HG03159 (cell line): ENCODE data around the gene PAK5.

Source experiments
- ATAC-seq: cut with Tn5 transposase; IDR thresholded peaks from one replicate; pipeline ENCODE4 v1.9.1; 2021; ENCODE audit warnings: mild to moderate bottlenecking, moderate library complexity; ENCODE audit not compliant: unreplicated experiment

PAK5 gene

GRCh38 chr20:9792674-9793073 is 46.2 kb downstream of the PAK5 start:
- ATAC-seq, result no peak

- no peak for ATAC-seq
Observed at GRCh38 chr20:9789131-9789530, 49.7 kb downstream of the PAK5 start.

DNA sequence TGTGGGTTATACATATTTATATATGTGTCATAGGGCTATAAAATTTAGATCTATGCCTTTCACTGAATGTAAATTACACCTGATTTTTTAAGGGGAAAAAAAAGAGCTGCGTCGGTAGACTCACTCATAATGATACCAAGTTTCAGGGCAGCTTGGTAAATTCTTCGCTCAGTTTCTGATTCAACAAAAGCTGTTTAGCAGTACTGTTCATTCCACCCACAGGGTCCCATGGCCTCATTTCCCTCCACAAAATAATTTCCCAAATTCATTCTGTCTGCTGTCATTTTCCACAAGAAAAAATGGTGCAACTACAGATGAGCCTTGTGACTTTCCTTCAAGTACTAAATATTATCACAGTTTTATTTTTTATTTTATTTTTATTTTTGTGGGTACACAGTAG is 63.7 kb downstream of the PAK5 start:
- ATAC-seq, result no peak

DNA sequence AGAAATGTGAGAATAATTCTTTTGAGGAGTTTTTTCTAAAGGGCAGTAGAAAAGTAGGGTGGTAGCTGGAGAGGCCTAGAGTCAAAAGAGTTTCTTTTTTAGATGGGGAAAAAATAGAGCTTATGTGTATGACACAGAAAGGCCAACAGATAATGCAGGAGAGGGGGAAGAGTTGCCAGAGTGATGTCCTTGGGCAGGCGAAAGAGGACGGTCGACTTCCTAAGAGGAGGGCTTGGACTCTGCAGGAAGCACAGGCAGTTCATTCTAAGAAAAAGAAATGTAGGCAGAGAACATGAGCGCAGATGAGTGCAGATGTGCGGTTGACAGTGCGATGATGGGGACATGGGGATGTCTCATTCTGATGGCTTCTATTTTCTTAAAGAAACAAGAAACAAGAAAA is 68.9 kb downstream of the PAK5 start:
- no peak for ATAC-seq

DNA sequence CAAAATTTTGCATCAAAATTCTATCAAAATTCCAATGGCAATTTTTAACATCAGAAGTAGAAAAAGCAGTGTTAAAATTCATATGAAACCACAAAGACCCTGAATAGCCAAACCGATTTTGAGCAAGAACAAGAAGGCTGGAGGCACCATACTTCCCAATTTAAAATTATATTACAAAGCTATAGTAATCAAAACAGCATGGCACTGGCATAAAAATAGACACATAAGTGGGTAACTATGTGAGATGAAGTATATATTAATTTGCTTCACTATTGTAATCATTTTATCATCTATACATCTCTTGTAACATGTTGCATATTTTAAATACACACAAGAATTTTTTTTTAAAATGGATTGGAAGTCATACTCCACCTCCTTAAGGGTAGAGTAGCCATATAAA is 77.4 kb downstream of the PAK5 start:
- ATAC-seq, result no peak

- ATAC-seq, result no peak
Observed at GRCh38 chr20:9759392-9759791, 79.5 kb downstream of the PAK5 start.

- ATAC-seq, result no peak
Observed at GRCh38 chr20:9758752-9759151, 80.1 kb downstream of the PAK5 start.

DNA sequence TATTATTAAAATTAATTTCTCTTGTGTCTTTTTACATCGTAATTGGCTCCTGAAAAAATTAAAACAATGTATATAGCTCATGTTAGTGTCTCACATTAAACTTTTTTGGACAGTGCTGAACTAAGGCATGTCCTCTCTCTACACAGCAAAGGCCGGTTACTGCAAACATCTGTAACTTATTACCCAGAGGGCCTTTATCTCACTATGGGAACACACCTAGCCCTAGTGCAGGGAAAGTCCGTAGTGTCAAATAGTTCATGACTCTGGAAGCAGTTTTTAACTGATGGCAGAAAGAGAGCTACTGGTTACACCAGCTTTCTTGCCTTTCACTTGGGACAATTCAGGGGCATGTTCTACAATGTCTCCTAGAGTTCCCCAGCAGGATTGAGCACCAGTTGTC is 82.2 kb downstream of the PAK5 start:
- ATAC-seq, result no peak

DNA sequence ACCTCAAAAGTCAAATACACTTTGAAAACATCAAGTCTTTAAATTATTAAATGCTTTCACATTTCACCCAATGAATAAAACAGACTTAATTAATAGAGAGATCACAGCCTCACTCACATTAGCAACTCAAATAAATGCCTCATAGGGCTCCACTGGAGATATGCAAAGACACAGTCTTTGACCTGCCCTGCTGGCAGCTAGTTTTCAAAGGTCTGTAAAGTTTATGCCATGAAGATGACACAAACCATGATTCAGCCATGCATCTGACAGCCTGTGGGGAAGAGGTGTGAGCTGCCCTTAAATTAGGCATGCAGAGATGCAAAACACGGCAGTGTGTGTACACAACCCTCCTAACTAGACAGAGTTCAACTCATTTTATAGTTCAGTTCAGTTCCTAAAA is 83.6 kb downstream of the PAK5 start:
- ATAC-seq, result no peak

- no peak for ATAC-seq
Observed at GRCh38 chr20:9744551-9744950, 94.3 kb downstream of the PAK5 start.

- no peak for ATAC-seq
Observed at GRCh38 chr20:9743871-9744270, 95.0 kb downstream of the PAK5 start.

GRCh38 chr20:9742821-9743220 is 96.1 kb downstream of the PAK5 start:
- ATAC-seq, result no peak

DNA sequence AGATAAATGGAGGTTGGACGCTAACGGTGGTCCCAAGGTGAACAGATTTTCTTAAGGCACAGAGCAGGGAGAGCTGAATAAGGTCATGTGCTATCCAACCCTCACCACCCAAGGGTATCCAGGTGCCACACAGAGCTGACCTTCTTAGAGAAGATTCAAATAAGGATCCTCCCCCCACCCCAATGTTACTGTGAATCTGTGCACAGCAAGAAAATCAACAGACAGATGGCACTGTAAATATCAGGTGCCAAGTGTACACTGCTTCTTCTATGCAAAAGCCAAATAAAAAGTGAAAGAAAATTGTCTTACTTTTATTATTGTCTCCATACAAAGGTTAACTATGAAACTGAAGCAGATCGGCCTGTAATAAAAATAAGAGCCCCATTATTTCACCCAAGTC is 96.9 kb downstream of the PAK5 start:
- no peak for ATAC-seq

DNA sequence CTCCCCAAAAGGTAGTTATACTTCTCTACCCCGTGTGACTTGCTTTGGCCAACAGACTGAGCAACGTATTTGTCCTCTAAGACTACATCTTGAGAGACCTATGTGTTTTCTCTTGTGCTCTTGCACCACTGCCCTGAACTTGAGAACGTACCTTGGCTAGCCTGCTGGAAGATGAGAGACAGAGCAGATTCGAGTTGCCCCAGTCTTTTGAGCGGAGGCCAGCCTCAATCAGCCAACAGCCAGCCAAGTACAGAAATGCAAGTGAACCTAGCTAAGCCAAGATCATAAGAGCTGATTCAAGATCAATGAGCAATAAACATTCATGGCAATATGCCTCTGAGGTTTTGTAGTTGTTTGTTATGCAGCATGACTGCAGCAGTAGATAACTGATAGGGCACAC is 98.4 kb downstream of the PAK5 start:
- no peak for ATAC-seq

GRCh38 chr20:9739991-9740390 is 98.9 kb downstream of the PAK5 start:
- no peak for ATAC-seq

DNA sequence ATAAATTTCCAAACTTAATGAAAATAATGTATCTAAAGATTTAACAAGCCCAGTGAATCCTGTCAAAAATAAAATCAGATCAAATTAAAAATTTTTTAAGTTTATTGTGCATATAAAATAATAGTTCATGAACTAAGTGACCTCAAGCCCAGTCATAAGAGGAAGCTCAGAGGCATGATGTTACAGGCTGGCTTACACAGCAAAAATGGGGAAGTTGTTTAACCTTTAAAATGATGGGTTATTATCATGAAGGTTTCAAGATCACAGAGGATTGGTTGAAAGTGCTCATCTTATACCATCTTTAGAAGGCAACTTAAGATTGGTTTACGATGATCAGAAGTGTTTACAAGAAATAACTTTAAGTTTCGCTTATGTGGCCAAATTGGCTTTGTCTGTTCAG is 102.5 kb downstream of the PAK5 start:
- no peak for ATAC-seq

DNA sequence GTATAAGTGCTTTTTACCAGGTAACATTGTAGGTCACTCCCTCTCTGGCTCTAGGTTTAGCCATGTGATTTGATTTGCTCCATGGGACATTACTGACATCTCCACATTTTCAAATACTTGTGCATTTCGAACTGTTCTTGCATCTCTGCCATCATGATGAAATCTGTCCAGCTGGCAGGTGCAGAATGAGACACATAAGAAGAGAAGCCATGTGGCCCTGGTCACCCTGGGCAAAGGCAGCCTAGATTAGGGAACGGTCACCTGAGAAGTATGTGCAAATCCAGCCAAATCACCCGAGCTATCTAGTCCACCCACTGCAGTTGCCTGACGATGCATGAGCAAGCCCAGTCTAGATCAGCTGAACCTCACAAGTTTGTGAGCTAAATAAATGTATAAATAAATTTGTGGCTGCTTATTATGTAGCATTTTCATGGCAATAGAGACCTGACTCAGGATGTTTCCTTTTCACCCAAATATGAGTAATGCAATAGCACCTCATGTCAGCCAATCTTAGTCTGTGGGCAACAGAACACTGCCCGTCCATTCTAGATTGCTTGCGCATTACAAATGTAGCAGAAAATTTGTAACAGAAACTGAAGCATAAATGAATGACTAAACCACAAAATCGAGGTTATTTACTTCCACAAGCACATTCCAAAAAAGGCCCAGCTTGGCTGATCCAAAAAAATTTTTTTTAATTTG is 115.2 kb downstream of the PAK5 start:
- ATAC-seq, result no peak

- ATAC-seq, result no peak
Observed at GRCh38 chr20:9711872-9712271, 127.0 kb downstream of the PAK5 start.

DNA sequence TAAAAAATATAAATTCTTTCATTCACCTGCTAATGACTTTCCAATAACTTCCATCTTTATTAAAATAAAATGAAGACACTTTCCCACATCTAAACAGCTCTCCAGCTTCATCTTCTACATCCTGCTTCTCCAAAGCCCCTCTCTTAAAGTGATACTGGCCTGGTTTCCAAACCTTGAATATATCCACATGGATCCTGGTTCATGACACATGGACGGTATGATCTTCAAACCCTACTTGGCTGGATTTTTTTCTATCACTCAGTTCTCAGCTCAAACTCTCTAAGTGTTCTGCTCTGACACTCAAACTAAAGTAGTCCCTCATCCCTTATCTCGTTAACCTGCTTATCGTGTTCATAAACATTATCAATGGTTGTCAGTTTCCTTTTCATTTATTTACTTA is 128.2 kb downstream of the PAK5 start:
- no peak for ATAC-seq

DNA sequence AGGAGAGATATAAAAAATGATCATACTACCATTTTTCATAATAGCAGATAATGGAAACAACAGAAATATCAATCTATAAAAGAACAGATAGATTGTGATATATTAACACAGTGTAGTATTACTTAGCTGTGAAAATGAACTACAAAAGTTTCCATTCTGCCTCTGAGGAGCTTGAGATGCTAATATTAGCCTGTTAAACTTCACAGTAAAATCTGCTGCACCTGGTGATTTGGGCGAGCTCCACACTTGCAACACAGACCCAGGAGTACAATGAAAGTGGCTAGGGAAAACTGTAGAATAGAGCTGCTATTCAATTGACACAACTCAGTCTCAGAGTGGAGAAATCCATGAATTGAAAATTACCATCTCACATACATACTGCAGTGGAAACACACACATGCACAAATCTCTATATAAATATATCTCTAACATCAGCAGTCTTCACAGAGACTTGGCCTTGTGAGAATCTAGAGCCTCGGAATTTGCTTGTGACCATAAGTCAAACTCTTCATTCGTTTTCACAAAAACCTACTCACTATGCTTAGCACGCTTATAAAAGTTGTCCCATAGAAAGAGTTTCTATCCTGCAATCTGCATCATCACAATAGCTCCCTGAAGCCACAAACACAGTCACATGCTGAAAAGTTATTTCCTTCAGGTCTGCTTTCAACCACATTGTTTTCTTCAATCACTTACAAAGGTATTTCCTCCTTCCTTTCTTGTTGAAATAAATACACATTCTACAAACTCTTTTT is 133.0 kb downstream of the PAK5 start:
- no peak for ATAC-seq

DNA sequence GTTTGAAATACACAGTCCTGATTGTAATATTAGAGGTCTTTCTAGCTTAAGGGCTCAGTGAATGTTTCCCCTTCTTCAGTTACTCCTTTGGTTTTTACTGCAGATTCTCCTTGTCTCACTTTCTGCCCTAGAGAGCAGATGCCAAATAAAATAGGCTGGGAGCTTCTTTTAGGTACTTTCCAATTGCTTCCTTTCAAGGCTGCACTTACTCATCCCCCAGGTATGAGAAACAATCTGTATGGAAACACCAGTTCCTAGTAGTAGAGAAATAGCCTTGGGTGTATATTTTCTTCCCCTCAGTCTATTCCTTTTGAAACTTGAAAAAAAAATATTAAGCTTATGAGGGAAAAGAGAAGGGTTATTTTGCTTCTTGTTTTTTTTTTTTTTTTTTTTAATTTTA is 139.7 kb downstream of the PAK5 start:
- ATAC-seq, result no peak

GRCh38 chr20:9689041-9689440 is 149.8 kb downstream of the PAK5 start:
- ATAC-seq, result no peak

- ATAC-seq, result no peak
Observed at GRCh38 chr20:9686866-9687265, 152.0 kb downstream of the PAK5 start.
